ENCODE data around the gene TMEM175. TPM values are rescaled to one million over a fixed set of nuclear protein-coding genes. Genes with fewer than 3 reads are reported as not detected.

Gene TMEM175
- total and polyA plus RNA-seq, 9 donors: 10.6 to 28.4 (median 21.2) TPM

GRCh38 chr4:991451-992296 lies 59.4 kb downstream of the TMEM175 start:
- intact Hi-C loops (cut with DNase I): no loop called here
- DNase-seq: peak in 1 of 5 donors; percentile 36
- Histone ChIP-seq H3K27ac (no peak overlapping the region), H3K4me1 (ENCODE audit: insufficient read depth) (peaks cover 10% of the 10 kb centered on the region), H3K4me3 (no peak overlapping the region), H3K36me3 (no peaks in the 10 kb centered on the region), H3K27me3 (no peaks in the 10 kb centered on the region), H3K9me3 (no peaks in the 10 kb centered on the region)
- no peak for TF ChIP-seq POLR2A (IDR thresholded peaks at IDR 0.05)
- TF ChIP-seq EP300 (IDR thresholded peaks at IDR 0.05): no peak
- TF ChIP-seq, protein P1, sequence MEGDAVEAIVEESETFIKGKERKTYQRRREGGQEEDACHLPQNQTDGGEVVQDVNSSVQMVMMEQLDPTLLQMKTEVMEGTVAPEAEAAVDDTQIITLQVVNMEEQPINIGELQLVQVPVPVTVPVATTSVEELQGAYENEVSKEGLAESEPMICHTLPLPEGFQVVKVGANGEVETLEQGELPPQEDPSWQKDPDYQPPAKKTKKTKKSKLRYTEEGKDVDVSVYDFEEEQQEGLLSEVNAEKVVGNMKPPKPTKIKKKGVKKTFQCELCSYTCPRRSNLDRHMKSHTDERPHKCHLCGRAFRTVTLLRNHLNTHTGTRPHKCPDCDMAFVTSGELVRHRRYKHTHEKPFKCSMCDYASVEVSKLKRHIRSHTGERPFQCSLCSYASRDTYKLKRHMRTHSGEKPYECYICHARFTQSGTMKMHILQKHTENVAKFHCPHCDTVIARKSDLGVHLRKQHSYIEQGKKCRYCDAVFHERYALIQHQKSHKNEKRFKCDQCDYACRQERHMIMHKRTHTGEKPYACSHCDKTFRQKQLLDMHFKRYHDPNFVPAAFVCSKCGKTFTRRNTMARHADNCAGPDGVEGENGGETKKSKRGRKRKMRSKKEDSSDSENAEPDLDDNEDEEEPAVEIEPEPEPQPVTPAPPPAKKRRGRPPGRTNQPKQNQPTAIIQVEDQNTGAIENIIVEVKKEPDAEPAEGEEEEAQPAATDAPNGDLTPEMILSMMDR (IDR thresholded peaks at IDR 0.05): no peak
- 91 to 94% (median 93%) methylated on average over 48 to 50 of the region's 50 CpGs for WGBS, 3 donors

GRCh38 chr4:992297-993110 lies 60.2 kb downstream of the TMEM175 start:
- no peak overlapping the region for H3K27ac ChIP-seq
- peak in 1 of 5 donors; percentile 50 for DNase-seq

GRCh38 chr4:993111-994029 lies 61.1 kb downstream of the TMEM175 start, which contains the start of gene SLC26A1:
SLC26A1 (minus strand) TSS chr4:993404; CDS start chr4:991703, 1,701 bp downstream.
- H3K27me3 ChIP-seq: no peaks in the 10 kb centered on the region
- TF ChIP-seq EP300 (IDR thresholded peaks at IDR 0.05) (no peak), POLR2A (IDR thresholded peaks at IDR 0.05) (no peak)
- TF ChIP-seq, protein P1 (IDR thresholded peaks at IDR 0.05): no peak
- no peaks in the 10 kb centered on the region for H3K9me3 ChIP-seq
- peak in 1 of 5 donors; percentile 39 for DNase-seq
- peaks cover 7% of the 10 kb centered on the region for H3K4me1 ChIP-seq (ENCODE audit: insufficient read depth)
- WGBS, 3 donors: 84 to 91% (median 84%) methylated on average over 36 to 37 of the region's 37 CpGs
- no peak within 1 kb of the TSS for H3K27ac ChIP-seq
- no peak within 1 kb of the TSS for H3K4me3 ChIP-seq
- no peaks in the 10 kb centered on the region for H3K36me3 ChIP-seq
- intact Hi-C loops (cut with DNase I): no loop called here

More at GRCh38 chr4:992297-993110, 60.2 kb downstream of the TMEM175 start:
- 52 to 78% (median 59%) methylated on average over 23 to 25 of the region's 25 CpGs for WGBS, 3 donors
- H3K4me3 ChIP-seq: no peak overlapping the region
- no peaks in the 10 kb centered on the region for H3K36me3 ChIP-seq
- intact Hi-C loops (cut with DNase I): no loop called here
- H3K9me3 ChIP-seq: no peaks in the 10 kb centered on the region
- peaks cover 8% of the 10 kb centered on the region for H3K4me1 ChIP-seq (ENCODE audit: insufficient read depth)
- TF ChIP-seq, protein P1 (IDR thresholded peaks at IDR 0.05): no peak
- TF ChIP-seq EP300 (IDR thresholded peaks at IDR 0.05) (no peak), POLR2A (IDR thresholded peaks at IDR 0.05) (no peak)
- H3K27me3 ChIP-seq: no peaks in the 10 kb centered on the region
